ENCODE measurements around the gene GALNT7.
A peak's percentile ranks its signal among the peaks of the same experiment; 100 is the strongest.

Gene GALNT7

DNA sequence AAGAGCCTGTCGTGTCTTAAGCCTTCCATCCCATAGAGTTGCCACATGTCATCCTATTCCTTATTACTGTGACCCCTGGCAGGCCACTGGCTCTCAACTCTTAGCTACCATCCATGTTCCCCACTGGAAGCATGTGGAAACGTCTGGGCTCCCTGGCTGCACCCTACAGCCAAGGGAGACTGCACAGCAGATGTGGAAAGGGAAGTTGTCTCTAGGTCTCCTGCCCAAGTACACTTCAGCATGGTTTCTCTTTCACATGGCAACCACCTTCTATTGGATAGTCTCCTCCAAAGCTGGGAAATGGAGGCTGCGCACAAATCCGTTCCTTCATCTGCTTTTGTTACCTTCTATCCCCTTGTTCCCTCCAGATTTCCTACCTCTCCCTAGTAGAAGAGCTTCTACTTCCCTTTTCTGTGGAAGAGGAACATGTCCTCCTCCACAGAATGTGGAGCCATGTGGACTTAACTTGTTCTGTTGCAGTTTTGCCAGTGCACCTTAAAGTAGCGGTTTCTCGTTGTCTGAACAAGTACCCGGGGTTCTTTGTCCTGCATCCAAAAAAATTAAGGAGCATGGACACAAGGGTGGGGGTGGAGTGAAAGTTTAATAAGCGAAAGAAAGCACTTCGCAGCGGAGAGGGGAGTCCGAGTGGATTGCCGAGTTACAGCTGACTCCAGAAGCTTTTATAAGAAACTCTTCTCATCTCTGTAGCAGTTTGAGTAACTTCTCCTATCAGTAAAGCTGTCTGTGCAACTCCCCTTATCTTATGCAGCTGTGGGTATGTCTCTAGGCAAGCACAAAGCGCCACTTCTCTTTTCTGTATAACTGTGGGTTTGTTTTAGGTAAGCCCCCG, 113.0 kb downstream of the GALNT7 start:
- no peak overlapping the region for H3K4me3 ChIP-seq (ENCODE audit: low read length in 2 of 2)
- no peak overlapping the region for H3K27ac ChIP-seq (ENCODE audit: low read depth in 2 of 2, low read length in 2 of 2)
- no peaks in the 10 kb centered on the region for H3K4me1 ChIP-seq (ENCODE audit: control insufficient read depth in 2 of 2, insufficient read depth in 2 of 2, low read length in 2 of 2)
- H3K9ac ChIP-seq (ENCODE audit: low read depth in 1 of 2, low read length in 2 of 2): no peak overlapping the region
- H3K9me3 ChIP-seq (ENCODE audit: control insufficient read depth in 2 of 2, low read length in 2 of 2): peaks cover 3 to 7% of the 10 kb centered on the region in 2 donors
- H3K27me3 ChIP-seq (ENCODE audit: control insufficient read depth in 2 of 2, insufficient read depth in 2 of 2, low read length in 2 of 2): no peaks in the 10 kb centered on the region
- H3K36me3 ChIP-seq (ENCODE audit: control insufficient read depth in 2 of 2, insufficient read depth in 2 of 2, low read length in 2 of 2): peaks cover 1 to 5% of the 10 kb centered on the region in 2 donors

DNA sequence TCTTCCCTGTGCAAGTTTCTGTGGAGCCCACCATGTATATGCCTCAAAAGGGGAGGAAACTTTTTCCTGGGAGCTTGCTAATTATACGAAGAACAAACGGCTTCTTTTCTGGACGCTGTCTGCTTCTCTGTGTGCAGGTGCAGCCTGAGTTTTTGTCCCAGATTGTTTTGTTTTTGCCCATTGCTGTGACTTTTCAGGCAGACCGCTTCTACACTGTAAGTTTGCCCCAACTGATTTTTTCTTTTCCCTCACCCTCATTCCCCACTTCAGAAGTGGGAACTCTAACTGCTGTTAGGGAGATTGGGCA, 113.6 kb downstream of the GALNT7 start:
- no peak overlapping the region for H3K9ac ChIP-seq (ENCODE audit: low read depth in 1 of 2, low read length in 2 of 2)
- no peak overlapping the region for H3K27ac ChIP-seq (ENCODE audit: low read depth in 2 of 2, low read length in 2 of 2)
- H3K9me3 ChIP-seq (ENCODE audit: control insufficient read depth in 2 of 2, low read length in 2 of 2): peaks cover 3 to 7% of the 10 kb centered on the region in 2 donors
- H3K36me3 ChIP-seq (ENCODE audit: control insufficient read depth in 2 of 2, insufficient read depth in 2 of 2, low read length in 2 of 2): peaks cover 3 to 4% of the 10 kb centered on the region in 2 donors
- H3K27me3 ChIP-seq (ENCODE audit: control insufficient read depth in 2 of 2, insufficient read depth in 2 of 2, low read length in 2 of 2): no peaks in the 10 kb centered on the region
- no peaks in the 10 kb centered on the region for H3K4me1 ChIP-seq (ENCODE audit: control insufficient read depth in 2 of 2, insufficient read depth in 2 of 2, low read length in 2 of 2)
- H3K4me3 ChIP-seq (ENCODE audit: low read length in 2 of 2): no peak overlapping the region

DNA sequence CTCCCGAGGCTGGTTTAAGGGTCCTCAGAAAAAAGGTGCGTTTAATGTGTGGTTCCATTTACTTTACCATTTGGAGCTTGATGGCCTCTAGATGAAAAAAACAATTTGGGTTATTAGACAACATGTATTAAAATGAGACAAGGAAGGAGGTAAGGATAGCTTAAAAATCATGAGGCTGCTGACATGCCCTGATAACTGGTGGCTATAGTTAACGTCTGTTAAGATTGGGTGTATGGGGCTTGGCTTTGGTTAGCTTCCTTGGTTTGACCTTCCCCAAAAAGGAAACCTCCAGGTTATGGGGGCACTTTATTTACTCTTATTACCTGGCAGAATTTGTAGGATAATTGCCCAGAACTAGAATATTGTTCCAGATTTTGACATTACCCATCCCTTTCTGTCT, 114.0 kb downstream of the GALNT7 start:
- H3K9me3 ChIP-seq (ENCODE audit: control insufficient read depth in 2 of 2, low read length in 2 of 2): peaks cover 3 to 7% of the 10 kb centered on the region in 2 donors
- no peaks in the 10 kb centered on the region for H3K4me1 ChIP-seq (ENCODE audit: control insufficient read depth in 2 of 2, insufficient read depth in 2 of 2, low read length in 2 of 2)
- no peak overlapping the region for H3K27ac ChIP-seq (ENCODE audit: low read depth in 2 of 2, low read length in 2 of 2)
- H3K27me3 ChIP-seq (ENCODE audit: control insufficient read depth in 2 of 2, insufficient read depth in 2 of 2, low read length in 2 of 2): no peaks in the 10 kb centered on the region
- peaks cover 3% of the 10 kb centered on the region in 2 donors for H3K36me3 ChIP-seq (ENCODE audit: control insufficient read depth in 2 of 2, insufficient read depth in 2 of 2, low read length in 2 of 2)
- no peak overlapping the region for H3K4me3 ChIP-seq (ENCODE audit: low read length in 2 of 2)
- no peak overlapping the region for H3K9ac ChIP-seq (ENCODE audit: low read depth in 1 of 2, low read length in 2 of 2)

DNA sequence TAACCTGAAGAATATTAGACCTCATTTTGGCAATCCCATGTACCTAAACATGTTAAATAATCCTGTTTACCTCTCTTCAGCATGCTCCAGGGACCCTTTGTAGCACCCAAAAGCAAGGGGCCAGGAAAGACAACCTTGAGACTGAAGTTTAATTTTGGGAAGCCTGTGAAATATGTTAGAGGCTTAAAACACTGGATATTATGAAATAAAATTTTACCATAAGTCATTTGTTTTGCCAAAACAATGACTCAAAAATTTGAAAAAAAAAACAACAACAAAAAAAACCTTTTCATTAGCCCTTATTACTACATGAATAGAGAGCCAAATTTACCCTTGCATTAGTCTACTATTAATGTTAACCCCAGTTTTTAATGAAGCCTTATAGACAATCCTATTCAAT, 115.9 kb downstream of the GALNT7 start:
- no peak overlapping the region for H3K4me3 ChIP-seq (ENCODE audit: low read length in 2 of 2)
- H3K27ac ChIP-seq (ENCODE audit: low read depth in 2 of 2, low read length in 2 of 2): no peak overlapping the region
- H3K9me3 ChIP-seq (ENCODE audit: control insufficient read depth in 2 of 2, low read length in 2 of 2): peaks cover 3 to 7% of the 10 kb centered on the region in 2 donors
- no peaks in the 10 kb centered on the region for H3K27me3 ChIP-seq (ENCODE audit: control insufficient read depth in 2 of 2, insufficient read depth in 2 of 2, low read length in 2 of 2)
- no peak overlapping the region for H3K9ac ChIP-seq (ENCODE audit: low read depth in 1 of 2, low read length in 2 of 2)
- no peaks in the 10 kb centered on the region for H3K4me1 ChIP-seq (ENCODE audit: control insufficient read depth in 2 of 2, insufficient read depth in 2 of 2, low read length in 2 of 2)
- H3K36me3 ChIP-seq (ENCODE audit: control insufficient read depth in 2 of 2, insufficient read depth in 2 of 2, low read length in 2 of 2): peaks cover 3% of the 10 kb centered on the region in 2 donors

DNA sequence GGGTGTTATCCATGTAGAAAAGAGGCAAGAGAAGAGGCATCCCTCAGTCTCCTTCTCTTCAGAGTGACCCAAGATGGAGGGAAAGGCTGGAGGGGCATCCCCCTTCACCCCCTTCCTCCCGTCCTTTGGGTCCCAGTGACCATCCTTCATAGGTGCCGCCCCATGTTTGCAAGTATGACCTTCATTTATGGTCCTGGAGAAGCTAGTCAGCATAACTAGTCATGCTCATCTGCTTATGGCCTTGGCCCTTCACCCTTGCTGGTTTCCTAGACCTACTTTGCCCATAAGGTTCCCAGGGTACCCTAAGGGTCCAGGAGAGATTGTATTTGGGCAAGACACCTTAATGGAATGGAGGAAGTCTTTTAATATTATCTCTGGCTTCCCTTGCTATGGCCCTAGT, 118.9 kb downstream of the GALNT7 start:
- H3K4me1 ChIP-seq (ENCODE audit: control insufficient read depth in 2 of 2, insufficient read depth in 2 of 2, low read length in 2 of 2): no peaks in the 10 kb centered on the region
- H3K4me3 ChIP-seq (ENCODE audit: low read length in 2 of 2): no peak overlapping the region
- no peaks in the 10 kb centered on the region for H3K27me3 ChIP-seq (ENCODE audit: control insufficient read depth in 2 of 2, insufficient read depth in 2 of 2, low read length in 2 of 2)
- H3K9me3 ChIP-seq (ENCODE audit: control insufficient read depth in 2 of 2, low read length in 2 of 2): peaks cover 3 to 7% of the 10 kb centered on the region in 2 donors
- no peak overlapping the region for H3K9ac ChIP-seq (ENCODE audit: low read depth in 1 of 2, low read length in 2 of 2)
- no peak overlapping the region for H3K27ac ChIP-seq (ENCODE audit: low read depth in 2 of 2, low read length in 2 of 2)
- peaks cover 3% of the 10 kb centered on the region in 2 donors for H3K36me3 ChIP-seq (ENCODE audit: control insufficient read depth in 2 of 2, insufficient read depth in 2 of 2, low read length in 2 of 2)

DNA sequence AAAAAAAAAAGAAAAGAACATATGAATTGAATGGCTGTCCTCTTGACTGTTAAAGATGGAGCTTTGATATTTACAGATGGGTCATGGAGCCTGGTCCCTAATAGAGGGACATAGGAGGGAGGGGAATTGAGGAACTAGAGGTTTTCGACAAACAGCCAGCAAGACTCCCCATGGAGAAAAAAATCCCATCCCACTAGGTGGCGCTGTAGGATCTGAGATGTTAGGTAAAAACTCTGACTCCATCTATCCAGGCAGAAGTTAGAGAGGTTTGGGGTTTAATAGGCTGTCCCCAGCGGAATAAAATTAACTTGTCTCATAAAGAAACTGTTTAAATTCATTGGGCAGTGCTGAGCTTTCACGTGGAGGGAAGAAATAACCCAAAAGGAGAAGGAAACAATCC, 119.7 kb downstream of the GALNT7 start:
- no peaks in the 10 kb centered on the region for H3K27me3 ChIP-seq (ENCODE audit: control insufficient read depth in 2 of 2, insufficient read depth in 2 of 2, low read length in 2 of 2)
- peaks cover 3 to 7% of the 10 kb centered on the region in 2 donors for H3K9me3 ChIP-seq (ENCODE audit: control insufficient read depth in 2 of 2, low read length in 2 of 2)
- H3K4me3 ChIP-seq (ENCODE audit: low read length in 2 of 2): peak overlapping the region in 1 of 2 donors; percentile 53
- peaks cover 3% of the 10 kb centered on the region in 2 donors for H3K36me3 ChIP-seq (ENCODE audit: control insufficient read depth in 2 of 2, insufficient read depth in 2 of 2, low read length in 2 of 2)
- H3K9ac ChIP-seq (ENCODE audit: low read depth in 1 of 2, low read length in 2 of 2): no peak overlapping the region
- H3K4me1 ChIP-seq (ENCODE audit: control insufficient read depth in 2 of 2, insufficient read depth in 2 of 2, low read length in 2 of 2): no peaks in the 10 kb centered on the region
- no peak overlapping the region for H3K27ac ChIP-seq (ENCODE audit: low read depth in 2 of 2, low read length in 2 of 2)

DNA sequence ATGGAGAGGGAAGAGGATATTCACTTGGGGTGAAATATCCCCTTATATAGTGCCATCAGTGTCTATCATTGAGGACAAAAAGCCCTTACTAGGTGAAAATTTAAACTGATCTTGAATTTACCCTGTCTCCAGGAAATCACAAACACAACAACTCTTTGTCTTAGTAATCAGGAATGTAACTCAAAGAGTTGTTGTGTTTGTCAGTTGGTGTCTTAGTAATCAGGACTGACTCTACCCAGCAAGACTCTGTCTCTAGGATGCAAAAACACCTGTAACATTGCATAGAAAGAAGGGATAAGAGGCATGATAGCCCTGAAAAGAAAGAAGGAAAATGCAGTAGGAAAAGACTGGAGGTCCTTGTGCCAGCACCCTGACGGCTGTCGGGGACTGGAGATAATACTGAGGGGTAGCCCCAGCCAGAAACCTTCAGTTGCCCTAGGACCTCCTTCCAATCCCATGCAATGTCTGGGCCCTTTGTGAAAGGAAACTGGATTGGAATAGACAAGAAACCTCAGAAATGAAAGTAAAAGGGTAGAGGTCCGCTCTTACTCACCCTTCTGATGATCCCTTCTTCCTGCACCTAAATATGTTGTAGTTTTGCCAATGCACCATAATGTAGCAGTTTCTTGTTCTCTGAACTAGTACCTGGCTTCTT, 120.2 kb downstream of the GALNT7 start:
- H3K9me3 ChIP-seq (ENCODE audit: control insufficient read depth in 2 of 2, low read length in 2 of 2): peaks cover 3 to 7% of the 10 kb centered on the region in 2 donors
- H3K27me3 ChIP-seq (ENCODE audit: control insufficient read depth in 2 of 2, insufficient read depth in 2 of 2, low read length in 2 of 2): no peaks in the 10 kb centered on the region
- no peak overlapping the region for H3K27ac ChIP-seq (ENCODE audit: low read depth in 2 of 2, low read length in 2 of 2)
- no peak overlapping the region for H3K9ac ChIP-seq (ENCODE audit: low read depth in 1 of 2, low read length in 2 of 2)
- H3K4me3 ChIP-seq (ENCODE audit: low read length in 2 of 2): peak overlapping the region in 1 of 2 donors; percentile 53
- H3K4me1 ChIP-seq (ENCODE audit: control insufficient read depth in 2 of 2, insufficient read depth in 2 of 2, low read length in 2 of 2): no peaks in the 10 kb centered on the region
- H3K36me3 ChIP-seq (ENCODE audit: control insufficient read depth in 2 of 2, insufficient read depth in 2 of 2, low read length in 2 of 2): peaks cover 3% of the 10 kb centered on the region in 2 donors

DNA sequence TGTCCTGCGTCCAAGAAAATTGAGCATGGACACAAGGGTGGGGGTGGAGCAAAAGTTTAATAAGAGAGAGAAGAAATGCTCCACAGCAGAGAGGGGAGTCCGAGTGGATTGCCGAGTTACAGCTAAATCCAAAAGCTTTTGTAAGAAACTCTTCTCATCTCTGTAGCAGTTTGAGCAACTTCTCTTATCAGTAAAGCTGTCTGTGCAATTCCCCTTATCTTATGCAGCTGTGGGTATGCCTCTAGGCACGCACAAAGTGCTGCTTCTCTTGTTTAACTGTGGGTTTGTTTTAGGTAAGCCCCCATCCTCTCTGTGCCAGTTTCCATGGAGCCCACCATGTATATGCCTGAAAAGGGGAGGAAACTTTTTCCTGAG, 120.7 kb downstream of the GALNT7 start:
- Histone ChIP-seq H3K36me3 (ENCODE audit: control insufficient read depth in 2 of 2, insufficient read depth in 2 of 2, low read length in 2 of 2) (peaks cover 3% of the 10 kb centered on the region in 2 donors), H3K4me1 (ENCODE audit: control insufficient read depth in 2 of 2, insufficient read depth in 2 of 2, low read length in 2 of 2) (no peaks in the 10 kb centered on the region), H3K9ac (ENCODE audit: low read depth in 1 of 2, low read length in 2 of 2) (no peak overlapping the region), H3K27me3 (ENCODE audit: control insufficient read depth in 2 of 2, insufficient read depth in 2 of 2, low read length in 2 of 2) (no peaks in the 10 kb centered on the region), H3K9me3 (ENCODE audit: control insufficient read depth in 2 of 2, low read length in 2 of 2) (peaks cover 1 to 7% of the 10 kb centered on the region in 2 donors), H3K4me3 (ENCODE audit: low read length in 2 of 2) (peak overlapping the region in 1 of 2 donors; percentile 53), H3K27ac (ENCODE audit: low read depth in 2 of 2, low read length in 2 of 2) (no peak overlapping the region)

DNA sequence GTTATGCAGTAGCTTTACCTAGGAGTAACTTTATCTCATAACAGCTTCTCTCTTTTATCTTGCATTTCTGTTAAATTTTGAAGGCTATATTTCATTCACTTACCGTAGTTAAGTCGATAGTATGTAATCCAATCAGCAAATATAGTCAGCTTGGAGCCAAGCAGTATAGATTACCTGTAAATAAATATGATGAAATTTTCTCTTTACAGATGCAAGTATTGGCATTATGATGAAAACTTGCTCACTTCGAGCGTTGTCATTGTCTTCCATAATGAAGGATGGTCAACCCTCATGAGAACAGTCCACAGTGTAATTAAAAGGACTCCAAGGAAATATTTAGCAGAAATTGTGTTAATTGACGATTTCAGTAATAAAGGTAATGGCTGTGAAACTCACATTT, 123.3 kb downstream of the GALNT7 start:
- no peak overlapping the region for H3K4me3 ChIP-seq (ENCODE audit: low read length in 2 of 2)
- H3K9me3 ChIP-seq (ENCODE audit: control insufficient read depth in 2 of 2, low read length in 2 of 2): no peaks in the 10 kb centered on the region
- H3K27ac ChIP-seq (ENCODE audit: low read depth in 2 of 2, low read length in 2 of 2): no peak overlapping the region
- peaks cover 8% of the 10 kb centered on the region in 2 donors for H3K36me3 ChIP-seq (ENCODE audit: control insufficient read depth in 2 of 2, insufficient read depth in 2 of 2, low read length in 2 of 2)
- H3K4me1 ChIP-seq (ENCODE audit: control insufficient read depth in 2 of 2, insufficient read depth in 2 of 2, low read length in 2 of 2): no peaks in the 10 kb centered on the region
- H3K27me3 ChIP-seq (ENCODE audit: control insufficient read depth in 2 of 2, insufficient read depth in 2 of 2, low read length in 2 of 2): no peaks in the 10 kb centered on the region
- H3K9ac ChIP-seq (ENCODE audit: low read depth in 1 of 2, low read length in 2 of 2): no peak overlapping the region

DNA sequence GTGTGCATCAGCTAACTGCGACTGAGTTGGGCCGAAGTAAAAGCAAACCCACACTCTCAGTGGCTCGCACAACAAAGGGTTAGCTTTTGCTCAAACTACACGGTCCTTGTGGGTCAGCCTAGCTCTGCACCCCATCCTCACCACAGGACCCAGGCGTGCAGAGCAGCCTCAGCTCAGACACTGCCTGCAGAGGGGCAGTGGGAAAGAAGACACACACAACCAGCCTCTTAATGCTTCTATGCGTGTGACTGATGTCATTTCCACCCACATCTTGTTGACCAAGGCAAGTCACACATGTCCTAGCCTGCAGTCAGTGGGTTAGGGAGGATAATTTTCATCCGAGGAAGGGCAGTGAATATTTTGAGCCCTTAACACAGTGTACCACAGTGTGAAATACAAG, 125.1 kb downstream of the GALNT7 start:
- Histone ChIP-seq H3K27me3 (ENCODE audit: control insufficient read depth in 2 of 2, insufficient read depth in 2 of 2, low read length in 2 of 2) (no peaks in the 10 kb centered on the region), H3K9me3 (ENCODE audit: control insufficient read depth in 2 of 2, low read length in 2 of 2) (no peaks in the 10 kb centered on the region), H3K9ac (ENCODE audit: low read depth in 1 of 2, low read length in 2 of 2) (no peak overlapping the region), H3K36me3 (ENCODE audit: control insufficient read depth in 2 of 2, insufficient read depth in 2 of 2, low read length in 2 of 2) (peaks cover 12 to 16% of the 10 kb centered on the region in 2 donors), H3K4me3 (ENCODE audit: low read length in 2 of 2) (no peak overlapping the region), H3K27ac (ENCODE audit: low read depth in 2 of 2, low read length in 2 of 2) (no peak overlapping the region), H3K4me1 (ENCODE audit: control insufficient read depth in 2 of 2, insufficient read depth in 2 of 2, low read length in 2 of 2) (no peaks in the 10 kb centered on the region)
